HepG2 (cell line): ENCODE measurements around the gene DMAC2L.

Source experiments
- DPF2 ChIP-seq: sonication (generic); formaldehyde crosslinking; IDR thresholded peaks from 2 replicates; pipeline ENCODE4 v1.4.0; 2020; ENCODE audit warnings: mild to moderate bottlenecking, low read depth, missing genetic modification reagents, borderline replicate concordance
- NFRKB ChIP-seq: fragments of 450-650 bp; IDR thresholded peaks from 2 replicates; pipeline ENCODE4 v1.6.1; 2017
- TF ChIP-seq, protein P1 (sequence below): sonication (generic); formaldehyde crosslinking; IDR thresholded peaks from 2 replicates; pipeline ENCODE4 v1.5.0; 2020; ENCODE audit warnings: mild to moderate bottlenecking, missing genetic modification reagents, moderate library complexity

DNA sequence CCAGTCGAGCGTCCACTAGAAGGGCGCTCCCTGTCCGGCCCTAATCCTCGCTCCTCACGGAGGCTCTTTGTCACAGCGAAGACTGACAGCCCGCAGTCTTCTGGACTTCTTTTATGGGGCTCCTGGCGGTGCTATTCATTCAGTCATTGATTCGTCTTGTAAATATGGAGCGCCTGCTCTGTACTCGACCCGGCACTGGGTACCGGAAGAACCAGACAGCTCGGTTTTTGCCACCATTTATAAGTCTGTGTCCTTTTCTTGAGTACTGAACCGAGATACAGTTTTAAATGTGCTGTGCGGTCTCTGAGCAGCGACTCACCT lies 570 bp downstream of the DMAC2L start:
- no peak for TF ChIP-seq NFRKB
- no peak for TF ChIP-seq DPF2 (CRISPR knock-in tag)
- TF ChIP-seq, protein P1, sequence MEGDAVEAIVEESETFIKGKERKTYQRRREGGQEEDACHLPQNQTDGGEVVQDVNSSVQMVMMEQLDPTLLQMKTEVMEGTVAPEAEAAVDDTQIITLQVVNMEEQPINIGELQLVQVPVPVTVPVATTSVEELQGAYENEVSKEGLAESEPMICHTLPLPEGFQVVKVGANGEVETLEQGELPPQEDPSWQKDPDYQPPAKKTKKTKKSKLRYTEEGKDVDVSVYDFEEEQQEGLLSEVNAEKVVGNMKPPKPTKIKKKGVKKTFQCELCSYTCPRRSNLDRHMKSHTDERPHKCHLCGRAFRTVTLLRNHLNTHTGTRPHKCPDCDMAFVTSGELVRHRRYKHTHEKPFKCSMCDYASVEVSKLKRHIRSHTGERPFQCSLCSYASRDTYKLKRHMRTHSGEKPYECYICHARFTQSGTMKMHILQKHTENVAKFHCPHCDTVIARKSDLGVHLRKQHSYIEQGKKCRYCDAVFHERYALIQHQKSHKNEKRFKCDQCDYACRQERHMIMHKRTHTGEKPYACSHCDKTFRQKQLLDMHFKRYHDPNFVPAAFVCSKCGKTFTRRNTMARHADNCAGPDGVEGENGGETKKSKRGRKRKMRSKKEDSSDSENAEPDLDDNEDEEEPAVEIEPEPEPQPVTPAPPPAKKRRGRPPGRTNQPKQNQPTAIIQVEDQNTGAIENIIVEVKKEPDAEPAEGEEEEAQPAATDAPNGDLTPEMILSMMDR (CRISPR knock-in tag), result no peak
